ENCODE results near the gene CYP27B1.

DNA sequence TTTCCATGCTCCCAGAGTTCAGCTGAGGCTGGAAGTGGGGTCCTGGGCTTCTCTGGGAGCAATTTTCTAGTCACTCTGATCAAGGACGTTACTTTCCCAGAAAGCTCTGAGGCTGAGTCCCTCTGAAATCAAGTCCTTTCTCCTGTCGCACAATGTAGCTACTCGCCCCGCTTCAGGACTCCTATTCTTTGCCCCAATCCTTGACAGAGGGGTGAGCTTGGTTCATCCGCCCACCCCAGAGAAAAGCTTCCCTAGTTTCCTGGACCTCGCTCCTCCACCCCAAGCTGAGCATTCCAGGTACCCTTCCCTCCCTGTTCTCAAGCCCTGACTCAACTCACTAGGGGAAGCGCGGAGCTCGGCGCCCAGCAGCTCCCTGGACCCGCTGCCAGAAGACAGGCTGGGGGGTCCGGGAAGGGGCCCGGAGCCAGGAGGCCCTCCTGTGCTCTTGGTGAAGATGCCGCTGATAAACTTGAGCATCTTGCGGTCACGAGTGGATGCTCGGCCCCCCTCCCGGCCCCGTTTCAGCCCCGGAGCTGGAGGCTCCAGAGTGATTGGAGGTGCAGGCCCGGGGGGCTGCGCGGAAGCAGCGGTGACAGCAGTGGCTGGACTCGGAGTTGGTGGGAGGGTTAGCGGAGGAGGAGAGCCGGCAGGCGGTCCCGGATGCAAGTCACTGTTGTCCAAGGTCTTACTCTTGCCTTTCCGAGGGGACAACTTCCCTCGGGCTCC, 30.0 kb downstream of the CYP27B1 start:
- TF ChIP-seq POLR2A (IDR thresholded peaks at IDR 0.05) (no peak), POLR2AphosphoS5 (IDR thresholded peaks at IDR 0.05) (no peak)
- TF ChIP-seq, protein P1, sequence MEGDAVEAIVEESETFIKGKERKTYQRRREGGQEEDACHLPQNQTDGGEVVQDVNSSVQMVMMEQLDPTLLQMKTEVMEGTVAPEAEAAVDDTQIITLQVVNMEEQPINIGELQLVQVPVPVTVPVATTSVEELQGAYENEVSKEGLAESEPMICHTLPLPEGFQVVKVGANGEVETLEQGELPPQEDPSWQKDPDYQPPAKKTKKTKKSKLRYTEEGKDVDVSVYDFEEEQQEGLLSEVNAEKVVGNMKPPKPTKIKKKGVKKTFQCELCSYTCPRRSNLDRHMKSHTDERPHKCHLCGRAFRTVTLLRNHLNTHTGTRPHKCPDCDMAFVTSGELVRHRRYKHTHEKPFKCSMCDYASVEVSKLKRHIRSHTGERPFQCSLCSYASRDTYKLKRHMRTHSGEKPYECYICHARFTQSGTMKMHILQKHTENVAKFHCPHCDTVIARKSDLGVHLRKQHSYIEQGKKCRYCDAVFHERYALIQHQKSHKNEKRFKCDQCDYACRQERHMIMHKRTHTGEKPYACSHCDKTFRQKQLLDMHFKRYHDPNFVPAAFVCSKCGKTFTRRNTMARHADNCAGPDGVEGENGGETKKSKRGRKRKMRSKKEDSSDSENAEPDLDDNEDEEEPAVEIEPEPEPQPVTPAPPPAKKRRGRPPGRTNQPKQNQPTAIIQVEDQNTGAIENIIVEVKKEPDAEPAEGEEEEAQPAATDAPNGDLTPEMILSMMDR (IDR thresholded peaks at IDR 0.05), result no peak

Measured in suprapubic skin (tissue), 4 donors.